Duodenal mucosa (tissue), 2 donors: Measurements from ENCODE around the gene CACYBP.

Experiments
- H3K27ac ChIP-seq: one replicate; pipeline ENCODE4 v1.7.0; 2013; ENCODE audit warnings: low read depth, low read length
- H3K27me3 ChIP-seq, 2 donors: one replicate each; pipeline ENCODE4 v1.7.0; 2013; ENCODE audit warnings: low read length in 2 of 2, control low read depth in 1 of 2; ENCODE audit not compliant: insufficient read depth in 2 of 2, control insufficient read depth in 1 of 2
- H3K36me3 ChIP-seq, 2 donors: one replicate each; pipeline ENCODE4 v1.7.0; 2013; ENCODE audit warnings: low read length in 2 of 2, control low read depth in 1 of 2; ENCODE audit not compliant: insufficient read depth in 2 of 2, control insufficient read depth in 1 of 2
- H3K4me1 ChIP-seq, 2 donors: one replicate each; pipeline ENCODE4 v1.7.0; 2013; ENCODE audit warnings: low read length in 2 of 2, control low read depth in 1 of 2; ENCODE audit not compliant: insufficient read depth in 2 of 2, control insufficient read depth in 1 of 2
- H3K4me3 ChIP-seq, 2 donors: one replicate each; pipeline ENCODE4 v1.7.0; 2013; ENCODE audit warnings: low read length in 2 of 2, low read depth in 1 of 2
- H3K9ac ChIP-seq, 2 donors: one replicate each; pipeline ENCODE4 v1.7.0; 2013; ENCODE audit warnings: low read length in 2 of 2, low read depth in 1 of 2
- H3K9me3 ChIP-seq, 2 donors: one replicate each; pipeline ENCODE4 v1.7.0; 2013; ENCODE audit warnings: low read length in 2 of 2, control low read depth in 1 of 2; ENCODE audit not compliant: control insufficient read depth in 1 of 2

Gene CACYBP, protein sequence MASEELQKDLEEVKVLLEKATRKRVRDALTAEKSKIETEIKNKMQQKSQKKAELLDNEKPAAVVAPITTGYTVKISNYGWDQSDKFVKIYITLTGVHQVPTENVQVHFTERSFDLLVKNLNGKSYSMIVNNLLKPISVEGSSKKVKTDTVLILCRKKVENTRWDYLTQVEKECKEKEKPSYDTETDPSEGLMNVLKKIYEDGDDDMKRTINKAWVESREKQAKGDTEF

GRCh38 chr1:174999936-175000696, at the start of gene CACYBP:
Gene CACYBP (plus strand): TSS chr1:174999947. CDS start chr1:175000181, 234 bp downstream.
- Histone ChIP-seq H3K4me3 (peak within 1 kb of the TSS; percentile 91 to 94), H3K27me3 (no peaks in the 10 kb centered on the region), H3K4me1 (peaks cover 24 to 36% of the 10 kb centered on the region in 2 donors), H3K9me3 (no peaks in the 10 kb centered on the region), H3K27ac (peak within 1 kb of the TSS; percentile 98), H3K9ac (peak within 1 kb of the TSS; percentile 96 to 99), H3K36me3 (peaks cover 0 to 7% of the 10 kb centered on the region in 2 donors)

- Histone ChIP-seq H3K9ac (no peak overlapping the region), H3K4me3 (peak overlapping the region in 1 of 2 donors; percentile 30), H3K27ac (no peak overlapping the region), H3K4me1 (peaks cover 20 to 45% of the 10 kb centered on the region in 2 donors), H3K9me3 (no peaks in the 10 kb centered on the region), H3K36me3 (peaks cover 0 to 4% of the 10 kb centered on the region in 2 donors), H3K27me3 (no peaks in the 10 kb centered on the region)
These were observed 46.3 kb upstream of the CACYBP start for GRCh38 chr1:174953285-174954072.

DNA sequence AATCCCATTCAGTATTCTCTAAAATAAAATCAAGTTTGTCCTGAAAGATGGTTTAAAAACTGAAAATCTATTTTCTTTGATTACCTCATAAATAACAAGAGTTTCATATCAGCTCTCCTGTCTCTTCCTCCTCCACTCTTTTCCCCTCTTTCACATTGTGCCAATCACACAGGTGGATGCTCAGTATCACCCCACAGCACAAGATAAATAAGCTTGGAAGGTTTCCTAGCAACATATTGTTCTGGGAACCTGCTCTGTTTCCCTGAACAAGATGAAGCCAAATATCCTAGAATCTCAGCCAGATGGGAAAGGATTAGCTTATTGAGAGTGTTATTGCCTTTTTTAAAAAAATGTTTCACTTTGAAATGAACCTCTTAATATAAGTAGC, 45.7 kb upstream of the CACYBP start:
- Histone ChIP-seq H3K9me3 (no peaks in the 10 kb centered on the region), H3K36me3 (peaks cover 0 to 10% of the 10 kb centered on the region in 2 donors), H3K4me1 (peaks cover 20 to 46% of the 10 kb centered on the region in 2 donors), H3K27ac (no peak overlapping the region), H3K27me3 (no peaks in the 10 kb centered on the region), H3K9ac (peak overlapping the region in 1 of 2 donors; percentile 6), H3K4me3 (no peak overlapping the region)

DNA sequence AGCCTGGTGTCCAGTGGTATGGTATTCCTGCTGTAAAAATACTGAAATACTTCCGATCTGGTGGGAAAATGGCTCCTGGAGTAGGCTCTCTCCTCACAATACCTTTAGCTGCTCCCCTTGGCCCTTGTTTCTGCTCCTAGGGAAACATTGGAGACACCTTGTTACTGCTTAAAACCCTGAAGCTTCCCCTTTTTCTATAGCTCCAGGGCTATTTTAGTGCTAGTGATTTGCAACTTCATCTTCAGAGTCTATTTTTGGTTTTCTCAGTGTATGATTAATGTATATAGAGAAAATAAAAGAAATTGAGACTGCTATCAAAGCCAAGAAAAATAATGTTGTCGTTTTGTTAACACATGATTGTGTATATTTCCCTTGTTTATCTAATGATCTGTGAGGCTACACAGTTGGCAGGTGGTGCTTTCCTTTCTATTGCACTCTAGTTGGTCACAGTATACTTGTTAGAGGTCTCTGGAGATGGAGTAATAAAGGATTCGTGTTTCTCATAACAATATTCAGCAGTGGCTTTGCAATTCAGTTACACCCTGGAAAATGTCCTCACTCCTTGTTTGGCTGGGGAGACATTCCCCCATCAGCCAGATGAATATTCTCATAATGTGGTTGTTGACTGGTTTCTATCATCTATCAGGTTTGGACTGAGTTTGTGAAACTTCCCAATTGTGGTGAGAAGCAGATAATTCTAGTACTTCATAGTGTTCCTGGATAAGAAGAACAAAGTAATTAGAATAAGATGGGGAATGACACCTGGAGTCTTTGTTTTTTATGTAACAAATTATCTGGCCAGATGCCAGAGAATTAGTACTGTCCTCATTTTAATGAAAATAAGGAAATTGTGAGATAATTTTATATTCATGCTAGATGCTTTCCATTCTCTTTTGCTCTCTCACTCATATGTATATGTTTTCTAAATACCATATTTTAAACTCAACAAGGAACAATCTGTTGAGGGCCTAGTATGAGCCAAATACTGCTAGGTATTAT, 44.8 kb upstream of the CACYBP start:
- no peaks in the 10 kb centered on the region for H3K27me3 ChIP-seq
- no peak overlapping the region for H3K27ac ChIP-seq

DNA sequence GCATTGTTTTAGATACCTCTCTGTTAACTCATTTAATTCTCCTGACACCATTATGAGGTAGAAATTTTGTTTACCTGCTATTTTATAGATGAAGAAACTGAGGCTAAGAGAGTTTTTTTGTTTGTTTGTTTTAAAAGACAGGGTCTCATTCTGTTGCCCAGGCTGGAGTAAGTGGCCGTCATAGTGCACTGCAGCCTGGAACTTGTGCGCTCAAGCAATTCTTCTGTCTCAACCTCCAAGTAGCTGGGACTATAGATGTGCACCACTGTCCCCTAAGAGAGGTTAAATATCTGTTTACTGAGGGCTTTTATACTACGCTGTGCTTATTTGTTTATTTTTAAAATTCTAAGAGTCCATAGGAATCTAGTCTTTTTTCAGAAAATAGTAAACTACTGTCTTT, 43.7 kb upstream of the CACYBP start:
- H3K9me3 ChIP-seq: no peaks in the 10 kb centered on the region
- H3K9ac ChIP-seq: no peak overlapping the region
- peaks cover 20 to 40% of the 10 kb centered on the region in 2 donors for H3K4me1 ChIP-seq
- H3K36me3 ChIP-seq: peaks cover 0 to 13% of the 10 kb centered on the region in 2 donors
- H3K27me3 ChIP-seq: no peaks in the 10 kb centered on the region
- H3K4me3 ChIP-seq: no peak overlapping the region
- H3K27ac ChIP-seq: no peak overlapping the region

More for the DNA sequence above, 44.8 kb upstream of the CACYBP start:
- peak overlapping the region in 1 of 2 donors; percentile 6 for H3K9ac ChIP-seq
- H3K9me3 ChIP-seq: no peaks in the 10 kb centered on the region
- H3K4me3 ChIP-seq: no peak overlapping the region
- H3K4me1 ChIP-seq: peaks cover 20 to 40% of the 10 kb centered on the region in 2 donors
- H3K36me3 ChIP-seq: peaks cover 0 to 13% of the 10 kb centered on the region in 2 donors

DNA sequence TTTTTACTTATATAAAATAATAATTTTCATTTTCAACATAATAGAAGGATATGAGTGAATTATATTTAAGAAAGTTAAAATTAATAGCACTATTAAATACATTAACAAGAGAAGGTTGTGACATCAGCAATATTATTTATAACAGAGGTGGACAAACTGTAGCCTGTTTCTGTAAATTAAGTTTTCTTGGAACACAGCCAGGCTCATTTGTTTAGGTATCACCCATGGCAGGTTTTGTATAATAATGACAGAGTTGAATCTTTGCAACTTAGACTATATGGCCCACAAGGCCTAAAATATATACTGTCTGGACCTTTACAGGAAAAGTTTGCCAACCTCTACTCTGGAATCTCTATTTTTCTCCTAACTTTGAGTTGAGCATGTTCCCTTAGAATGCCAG, 42.8 kb upstream of the CACYBP start:
- Histone ChIP-seq H3K4me3 (no peak overlapping the region), H3K27me3 (no peaks in the 10 kb centered on the region), H3K4me1 (peaks cover 20 to 40% of the 10 kb centered on the region in 2 donors), H3K36me3 (peaks cover 0 to 13% of the 10 kb centered on the region in 2 donors), H3K27ac (no peak overlapping the region), H3K9me3 (no peaks in the 10 kb centered on the region), H3K9ac (no peak overlapping the region)

DNA sequence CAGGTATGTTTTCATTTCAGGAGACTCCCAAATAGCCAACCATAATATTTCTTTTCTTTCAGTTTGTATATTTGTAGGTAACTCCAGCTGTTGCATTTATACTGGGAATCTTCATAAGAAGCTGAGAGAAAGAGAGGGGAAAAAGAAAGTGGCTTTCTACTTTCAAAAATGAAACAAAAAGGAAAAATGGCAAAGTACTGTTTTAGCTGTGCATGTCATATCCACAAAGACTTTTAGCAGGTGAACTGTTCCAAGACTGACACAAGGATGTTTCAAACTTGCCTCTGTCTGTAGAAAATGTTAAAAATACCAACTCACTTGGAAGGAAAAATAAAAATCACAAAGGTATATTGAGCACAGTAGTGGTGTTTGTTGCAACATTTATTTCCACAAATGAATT, 41.9 kb upstream of the CACYBP start:
- peaks cover 18 to 37% of the 10 kb centered on the region in 2 donors for H3K4me1 ChIP-seq
- H3K4me3 ChIP-seq: no peak overlapping the region
- no peak overlapping the region for H3K9ac ChIP-seq
- no peaks in the 10 kb centered on the region for H3K27me3 ChIP-seq
- H3K27ac ChIP-seq: no peak overlapping the region
- peaks cover 0 to 13% of the 10 kb centered on the region in 2 donors for H3K36me3 ChIP-seq
- H3K9me3 ChIP-seq: no peaks in the 10 kb centered on the region

GRCh38 chr1:174958396-174958795, 41.4 kb upstream of the CACYBP start:
- Histone ChIP-seq H3K4me3 (no peak overlapping the region), H3K27ac (no peak overlapping the region), H3K9me3 (no peaks in the 10 kb centered on the region), H3K4me1 (peaks cover 12 to 36% of the 10 kb centered on the region in 2 donors), H3K36me3 (peaks cover 0 to 13% of the 10 kb centered on the region in 2 donors), H3K9ac (no peak overlapping the region), H3K27me3 (no peaks in the 10 kb centered on the region)

- H3K27ac ChIP-seq: no peak overlapping the region
- H3K27me3 ChIP-seq: no peaks in the 10 kb centered on the region
- H3K4me1 ChIP-seq: peaks cover 14 to 39% of the 10 kb centered on the region in 2 donors
- H3K4me3 ChIP-seq: no peak overlapping the region
- H3K9me3 ChIP-seq: no peaks in the 10 kb centered on the region
- no peak overlapping the region for H3K9ac ChIP-seq
- H3K36me3 ChIP-seq: peaks cover 0 to 13% of the 10 kb centered on the region in 2 donors
These were observed 39.4 kb upstream of the CACYBP start for GRCh38 chr1:174960362-174960761.
